K562 (cell line): ENCODE measurements around the gene PTPN20. TPM values are rescaled to one million over a fixed set of nuclear protein-coding genes. Genes with fewer than 3 reads are reported as not detected.

Source experiments
- ATAC-seq: fragments of 200-7000 bp; cut with Tn5 transposase; 3 replicates; pipeline ENCODE4 v1.9.1; 2020; ENCODE audit warnings: moderate library complexity
- BruUV-seq: library from RNA; stranded (reverse); fragments of 400-500 nt; replicated peaks from 2 replicates; lab custom pipeline; 2021; lab: Mats Ljungman, UMichigan
- CTCF ChIA-PET: fragments of 300-600 bp; formaldehyde crosslinking; extraction: SDS; loops from one replicate; lab custom pipeline; 2021; ENCODE audit warnings: low intra/inter-chr PET ratio; lab: Yijun Ruan, JAX
- POLR2A ChIA-PET: fragments of 300-600, 350-650 bp; sonication (Branson Sonifier 250); formaldehyde crosslinking; extraction: SDS; loops from one replicate; lab custom pipeline; 2021; ENCODE audit warnings: antibody characterized with exemption, inconsistent platforms; lab: Yijun Ruan, JAX
- DNase-seq, 4 experiments: peaks; one replicate each; pipeline versions ENCODE4 v3.0.0 to v3.0.0-alpha.2; 2011 to 2018; ENCODE audit warnings: low spot score in 3 of 4, mixed read lengths in 3 of 4; ENCODE audit errors: extremely low read depth in 1 of 4
- FAIRE-seq: peaks from 2 replicates; lab custom pipeline; 2011; peaks lifted over from hg19 to GRCh38; lab: Jason Lieb, UNC
- H2AFZ ChIP-seq: 2 replicates; pipeline ENCODE4 v1.6.0; 2011; ENCODE audit warnings: low read depth, low read length, control low read depth, inconsistent platforms
- H3K27ac ChIP-seq: fragments of 200-600 bp; 3 replicates; pipeline ENCODE4 v1.8.0; 2011; ENCODE audit warnings: low read depth, mild to moderate bottlenecking, control low read depth, inconsistent platforms, low read length, moderate library complexity, mixed read lengths; ENCODE audit errors: extremely low read depth
- H3K27me3 ChIP-seq, 2 experiments: fragments of 300-600 bp in 1 of 2; 2 replicates in 1 of 2; 3 replicates in 1 of 2; pipeline versions ENCODE4 v1.6.0 to v1.8.0; 2011; ENCODE audit warnings: inconsistent platforms in 2 of 2, low read length in 2 of 2, mild to moderate bottlenecking in 1 of 2, mixed read lengths in 1 of 2, moderate library complexity in 1 of 2; ENCODE audit not compliant: control insufficient read depth in 2 of 2, insufficient read depth in 2 of 2
- H3K36me3 ChIP-seq: fragments of 300-600 bp; 3 replicates; pipeline ENCODE4 v1.8.0; 2011; ENCODE audit warnings: mild to moderate bottlenecking, low read length, inconsistent platforms; ENCODE audit not compliant: control insufficient read depth, insufficient read depth
- H3K4me1 ChIP-seq, 2 experiments: fragments of 200-600 bp in 1 of 2; replicated peaks in 1 of 2; 2 replicates in 1 of 2; 3 replicates in 1 of 2; pipeline versions ENCODE4 v1.5.1 to v1.8.0; 2011; ENCODE audit warnings: inconsistent platforms in 2 of 2, low read length in 2 of 2, mild to moderate bottlenecking in 1 of 2, mixed read lengths in 1 of 2, moderate library complexity in 1 of 2; ENCODE audit not compliant: control insufficient read depth in 2 of 2, insufficient read depth in 2 of 2
- H3K4me2 ChIP-seq: 2 replicates; pipeline ENCODE4 v1.6.1; 2011; ENCODE audit warnings: low read length, control low read depth, inconsistent platforms, mixed read lengths; ENCODE audit not compliant: insufficient read depth
- H3K4me3 ChIP-seq: fragments of 200-600 bp; sonication (generic), shearing (Covaris generic); 2 replicates; pipeline ENCODE4 v1.5.1; 2016; ENCODE audit warnings: control low read depth, inconsistent platforms
- H3K79me2 ChIP-seq: fragments of 200-600 bp; 3 replicates; pipeline ENCODE4 v1.8.0; 2011; ENCODE audit warnings: low read length, inconsistent platforms; ENCODE audit not compliant: control insufficient read depth, insufficient read depth
- H3K9ac ChIP-seq, 2 experiments: 2 replicates each; pipeline versions ENCODE4 v1.6.0 to v1.6.1; 2011; ENCODE audit warnings: low read depth in 2 of 2, low read length in 2 of 2, control low read depth in 1 of 2, inconsistent platforms in 1 of 2, mild to moderate bottlenecking in 1 of 2, mixed read lengths in 1 of 2; ENCODE audit not compliant: insufficient read depth in 1 of 2
- H3K9me1 ChIP-seq: one replicate; pipeline ENCODE4 v1.6.0; 2011; ENCODE audit warnings: inconsistent platforms, mild to moderate bottlenecking, low read length, moderate library complexity; ENCODE audit not compliant: control insufficient read depth, insufficient read depth
- H3K9me3 ChIP-seq: replicated peaks from 2 replicates; pipeline ENCODE4 v1.5.1; 2011; ENCODE audit warnings: low read depth, low read length, inconsistent platforms; ENCODE audit not compliant: control insufficient read depth, insufficient read depth
- H4K20me1 ChIP-seq: replicated peaks from 2 replicates; pipeline ENCODE4 v1.6.1; 2011; ENCODE audit warnings: low read length, inconsistent platforms, mixed read lengths; ENCODE audit not compliant: control insufficient read depth, insufficient read depth
- CAMTA2 ChIP-seq: fragments of 250-450 bp; sonication (Bioruptor Pico); conservative IDR thresholded peaks from 2 replicates; pipeline ENCODE4 v1.5.1; 2022
- CEBPG ChIP-seq, 3 experiments: fragments of 200-800 bp in 1 of 3; sonication (Bioruptor generic) in 1 of 3; sonication (generic) in 1 of 3; formaldehyde crosslinking in 1 of 3; IDR thresholded peaks in 2 of 3; conservative IDR thresholded peaks in 1 of 3; 2 replicates each; pipeline versions ENCODE4 v1.6.1 to v1.8.0; 2016 to 2022; ENCODE audit warnings: missing compliant biosample characterization in 2 of 3, missing genetic modification characterization in 2 of 3, mild to moderate bottlenecking in 1 of 3, missing genetic modification reagents in 1 of 3
- E2F5 ChIP-seq: sonication (generic); formaldehyde crosslinking; IDR thresholded peaks from 2 replicates; pipeline ENCODE4 v1.8.0; 2022; ENCODE audit warnings: mild to moderate bottlenecking, missing genetic modification reagents
- TRIM25 ChIP-seq: fragments of 450-650 bp; IDR thresholded peaks from 2 replicates; pipeline ENCODE4 v1.7.0; 2016; ENCODE audit warnings: borderline replicate concordance
- ZNF253 ChIP-seq: fragments of 250-450 bp; sonication (Bioruptor Pico); conservative IDR thresholded peaks from 2 replicates; pipeline ENCODE4 v1.6.1; 2021; ENCODE audit warnings: mild to moderate bottlenecking
- ZNF3 ChIP-seq: fragments of 250-450 bp; sonication (Bioruptor Pico); IDR thresholded peaks from 2 replicates; pipeline ENCODE4 v1.5.0; 2021; ENCODE audit warnings: mild to moderate bottlenecking, moderate library complexity
- WGBS: fragments of 100-300 bp; shearing (Covaris generic); methylation state at CpG from one replicate; pipeline ENCODE4 v1.1.6; 2016; ENCODE audit warnings: low coverage, mixed read lengths; ENCODE audit not compliant: insufficient coverage; ENCODE audit errors: missing lambda C conversion rate; 5-methylcytosine and 5-hydroxymethylcytosine counted together
- in situ Hi-C: fragments of 300-500 bp; cut with MboI; formaldehyde crosslinking; loops from 4 replicates; pipeline ENCODE4 v1.15.0; 2018; ENCODE audit warnings: inconsistent platforms, mixed read lengths
- intact Hi-C: fragments of 100-400 bp; cut with micrococcal nuclease; formaldehyde crosslinking; loops from 2 replicates; pipeline ENCODE4 v1.14.2; 2022
- polyA plus RNA-seq, 8 experiments: library from polyadenylated mRNA; depleted of rRNA in 4 of 8; stranded (reverse) in 5 of 8; unstranded in 3 of 8; fragments of >200 nt; fragmentation: Nextera tagmentation in 2 of 8; fragmentation: Illumina TruSeq in 1 of 8; extraction: Ambion mirVana in 2 of 8; extraction: Trizol in 1 of 8; gene quantifications; 2 replicates each; pipeline versions ENCODE4 v1.2.1 to v1.2.3, GENCODE V29; 2011 to 2014; ENCODE audit warnings: inconsistent platforms in 1 of 8, missing spikeins in 1 of 8
- total RNA-seq, 7 experiments: library from RNA; depleted of rRNA in 6 of 7; stranded (reverse); fragments of >200 nt in 6 of 7; fragmentation: Illumina TruSeq in 2 of 7; extraction: Trizol in 2 of 7; gene quantifications; 2 replicates each; pipeline versions ENCODE4 v1.2.1 to v1.2.3, GENCODE V29; 2011 to 2021; ENCODE audit warnings: low replicate concordance in 1 of 7

Gene PTPN20
- total and polyA plus RNA-seq, 9 of the 15 experiments (the other 6 are each of a cell fraction or from before 2014, with no cell fraction given), result 0.03 to 0.18 (median 0.10) TPM; not detected in 6

GRCh38 chr10:47033081-47033480 is 121.9 kb downstream of the PTPN20 start:
- FAIRE-seq, result no peak
- H4K20me1 ChIP-seq, result peaks cover 21% of the 10 kb centered on the region; the same call in 1 of the 2 replicates
- H3K9me3 ChIP-seq, result no peaks in the 10 kb centered on the region
- under 1% methylated on average over 5 of the region's 5 CpGs for WGBS
- TF ChIP-seq CAMTA2 (no peak), ZNF253 (CRISPR knock-in tag) (no peak), E2F5 (CRISPR knock-in tag) (no peak), ZNF3 (CRISPR knock-in tag) (no peak), TRIM25 (no peak), CEBPG (CRISPR knock-in tag; IDR thresholded peaks at IDR 0.05) (no peak), CEBPG (tag; conservative IDR thresholded peaks at IDR 0.05 in 1 of 2, IDR thresholded peaks at IDR 0.05 in 1 of 2) (no peak)
- CTCF ChIA-PET, result no interaction called here
- no peaks in the 10 kb centered on the region for H3K4me1 ChIP-seq
- H3K4me3 ChIP-seq, result no peak overlapping the region
- no TSS peak for BruUV-seq
- H3K79me2 ChIP-seq, result no peaks in the 10 kb centered on the region
- no peak overlapping the region for H3K4me2 ChIP-seq
- intact Hi-C loops (no loop called here), in situ Hi-C loops (loop anchor here (10.0 kb wide), 1 partner anchor 282 kb away; no protein-coding TSS in a partner anchor)
- H2AFZ ChIP-seq, result no peak overlapping the region
- POLR2A ChIA-PET, result interaction anchor here (0.8 to 1.5 kb wide), 3 partner anchors 9 to 93 kb away, joined by 3 read pairs; no protein-coding TSS in a partner anchor
- no peak overlapping the region for H3K27ac ChIP-seq
- H3K27me3 ChIP-seq, result peaks cover 8 to 60% of the 10 kb centered on the region in 2 experiments; a peak in 4 of 5 replicates
- no peaks in the 10 kb centered on the region for H3K36me3 ChIP-seq
- DNase-seq, result no peak
- H3K9me1 ChIP-seq, result peaks cover 6% of the 10 kb centered on the region
- no peak overlapping the region for H3K9ac ChIP-seq
- no peak for ATAC-seq
